ENCODE measurements around the gene PRKAB2.
"Not testable (repeated sequence)": the region's sequence is repeated elsewhere in the genome, so short reads cannot be mapped to it uniquely, and the experiment has no call there.

PRKAB2 gene

DNA sequence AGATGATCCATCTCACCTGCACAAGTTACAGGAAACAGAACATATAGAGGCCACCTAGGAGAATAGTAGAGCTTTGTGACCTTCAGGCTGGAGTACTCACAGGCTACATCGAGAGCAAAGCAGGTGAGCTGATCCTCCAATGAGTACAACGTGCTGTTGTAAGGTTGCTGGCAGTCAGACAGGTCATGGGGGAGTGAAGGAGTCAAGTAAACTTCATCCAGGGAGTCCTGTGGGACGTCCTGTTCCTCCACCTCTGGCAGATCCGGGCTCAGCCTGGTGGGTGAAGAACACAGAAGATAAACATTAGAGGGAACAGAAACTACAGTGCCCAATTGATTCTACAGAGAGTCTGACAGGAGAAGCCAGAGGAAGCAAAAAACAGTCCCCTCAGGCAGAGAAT lies 62.5 kb downstream of the PRKAB2 start:
- no peak for DNase-seq

DNA sequence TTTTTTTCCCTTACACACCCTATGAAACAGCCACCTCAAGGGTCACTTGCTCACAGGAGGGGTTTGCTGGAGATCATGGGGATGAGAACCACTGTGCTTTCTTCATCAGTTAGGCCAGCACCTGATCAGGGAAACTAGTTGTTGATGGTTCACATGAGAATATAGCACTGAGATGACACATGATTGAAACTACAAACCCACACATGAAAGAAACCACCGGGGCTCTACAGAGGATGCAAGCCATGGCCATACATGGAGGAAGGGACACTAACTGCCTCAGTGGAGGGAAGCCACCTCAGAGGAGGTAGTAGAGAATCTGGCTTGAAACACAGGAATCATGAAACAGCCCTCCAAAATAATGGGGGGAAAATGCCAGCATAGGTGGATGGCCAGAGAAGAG lies 63.2 kb downstream of the PRKAB2 start:
- no peak for DNase-seq

GRCh38 chr1:147106407-147106881 lies 65.8 kb downstream of the PRKAB2 start:
- not testable (repeated sequence) for DNase-seq

DNA sequence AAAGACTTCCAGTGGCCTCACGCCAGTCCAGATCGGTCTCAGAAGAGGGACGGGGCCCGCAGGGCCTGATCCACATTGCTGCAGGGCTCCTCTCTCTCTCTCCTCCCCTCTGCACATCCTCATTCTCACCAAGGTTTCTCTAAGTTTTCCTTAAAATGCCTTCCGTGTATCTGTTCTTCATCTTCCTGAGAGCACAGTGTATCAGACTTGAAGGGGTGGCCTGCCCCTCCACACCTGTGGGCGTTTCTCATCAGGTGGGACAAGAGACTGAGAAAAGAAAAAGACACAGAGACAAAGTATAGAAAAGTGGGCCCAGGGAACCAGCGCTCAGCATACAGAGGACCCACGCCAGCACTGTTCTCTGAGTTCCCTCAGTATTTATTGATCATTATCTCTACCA lies 66.4 kb downstream of the PRKAB2 start:
- DNase-seq: no peak

Measured in NCI-H526 (cell line).